ENCODE data around the gene NGF. TPM values are rescaled to one million over a fixed set of nuclear protein-coding genes. Genes with fewer than 3 reads are reported as not detected.

Gene NGF
- total and polyA plus RNA-seq, 2 of the 8 experiments (the other 6 are each of a cell fraction or from before 2014, with no cell fraction given) = 1.6 TPM; not detected in 1

- no peaks in the 10 kb centered on the region for H3K4me1 ChIP-seq (replicated peaks in 1 of 4; ENCODE audit: control insufficient read depth in 3 of 4, insufficient read depth in 4 of 4, low read length in 3 of 4)
- CTCF ChIA-PET (ENCODE audit: partially characterized antibody) = interaction anchor here (0.7 to 2.7 kb wide), 4 partner anchors 12 to 173 kb away, joined by 3 to 11 read pairs (median 5); no protein-coding TSS in a partner anchor
- FAIRE-seq = no peak
- H3K4me2 ChIP-seq (ENCODE audit: insufficient read depth in 1 of 2, low read depth in 2 of 2, low read length in 2 of 2) = no peak overlapping the region
- H3K9ac ChIP-seq (replicated peaks in 1 of 4; ENCODE audit: extremely low read depth in 1 of 4, low read depth in 3 of 4, low read length in 3 of 4) = no peak overlapping the region
- no peak overlapping the region for H2BK12ac ChIP-seq (ENCODE audit: low read depth, low read length)
- no peak overlapping the region for H2BK15ac ChIP-seq (ENCODE audit: low read length)
- H2BK20ac ChIP-seq (ENCODE audit: low read length) = no peak overlapping the region
- no peak overlapping the region for H3K23ac ChIP-seq (ENCODE audit: insufficient read length)
- no peak overlapping the region for H3K27ac ChIP-seq (ENCODE audit: low read depth, low read length)
- POLR2A ChIA-PET (ENCODE audit: partially characterized antibody) = no interaction called here
- H2BK5ac ChIP-seq (ENCODE audit: low read depth, low read length) = no peak overlapping the region
- H4K5ac ChIP-seq (ENCODE audit: insufficient read length, low read depth, low read length) = no peak overlapping the region
- no peak for DNase-seq (ENCODE audit: low read depth in 1 of 2, low spot score in 2 of 2)
- H4K20me1 ChIP-seq (replicated peaks in 1 of 2; ENCODE audit: control insufficient read depth in 1 of 2, insufficient read depth in 2 of 2, low read length in 2 of 2) = no peaks in the 10 kb centered on the region
- H2AFZ ChIP-seq (ENCODE audit: low read length) = no peak overlapping the region
- no peaks in the 10 kb centered on the region for H3K9me3 ChIP-seq (ENCODE audit: insufficient read depth in 2 of 2, low read depth in 1 of 2, low read length in 1 of 2)
- no peak overlapping the region for H3K4me3 ChIP-seq (ENCODE audit: extremely low read depth in 1 of 4, insufficient read depth in 2 of 4, low read depth in 3 of 4, low read length in 4 of 4)
- no peaks in the 10 kb centered on the region for H3K36me3 ChIP-seq (ENCODE audit: control insufficient read depth in 2 of 4, insufficient read depth in 4 of 4, low read length in 3 of 4)
- no peak overlapping the region for H4K8ac ChIP-seq (ENCODE audit: extremely low read depth, insufficient read depth, low read length)
- no peaks in the 10 kb centered on the region for H3K79me1 ChIP-seq (ENCODE audit: low read depth, low read length)
- H3K18ac ChIP-seq (ENCODE audit: extremely low read depth, low read length) = no peak overlapping the region
- H4K91ac ChIP-seq (replicated peaks; ENCODE audit: insufficient read length, low read length) = no peak overlapping the region
- no peak overlapping the region for H2BK120ac ChIP-seq (replicated peaks; ENCODE audit: low read depth, low read length)
- H3K79me2 ChIP-seq (ENCODE audit: control insufficient read depth in 1 of 2, insufficient read depth in 2 of 2, low read length in 2 of 2) = no peaks in the 10 kb centered on the region
- no peak overlapping the region for H3K4ac ChIP-seq (replicated peaks; ENCODE audit: insufficient read length, low read depth, low read length)
- TF ChIP-seq NRF1 (IDR thresholded peaks at IDR 0.05; ENCODE audit: low read depth, low read length) (no peak), CHD2 (IDR thresholded peaks at IDR 0.05; ENCODE audit: low read length) (no peak), FOSL1 (IDR thresholded peaks at IDR 0.05; ENCODE audit: insufficient read depth, low read depth, low read length) (no peak), CHD1 (IDR thresholded peaks at IDR 0.05; ENCODE audit: low read depth, low read length) (no peak), TEAD4 (IDR thresholded peaks at IDR 0.05; ENCODE audit: low read depth, low read length) (no peak), NANOG (IDR thresholded peaks at IDR 0.05; ENCODE audit: insufficient read depth, low read depth, low read length, poor library complexity, severe bottlenecking) (no peak)
- H3K56ac ChIP-seq (replicated peaks; ENCODE audit: insufficient read length, low read depth, low read length) = no peak overlapping the region
- no peak overlapping the region for H3K14ac ChIP-seq (ENCODE audit: insufficient read length)
- no peaks in the 10 kb centered on the region for H3K27me3 ChIP-seq (replicated peaks in 1 of 4; ENCODE audit: control insufficient read depth in 3 of 4, extremely low read depth in 1 of 4, insufficient read depth in 3 of 4, low read length in 3 of 4)
- no peaks in the 10 kb centered on the region for H3K23me2 ChIP-seq (ENCODE audit: low read depth, low read length)
- H2AK5ac ChIP-seq (ENCODE audit: low read depth, low read length) = no peak overlapping the region
Observed at GRCh38 chr1:115312742-115313141, 25.3 kb downstream of the NGF start.

All from H1 (cell line).